Gastroesophageal sphincter (tissue), 3 donors: ENCODE data around the gene SCIN.

ENCODE experiments used
- CTCF ChIP-seq, 4 experiments: fragments of 200-600 bp in 2 of 4; fragments of 450-650 bp in 2 of 4; sonication (generic) in 1 of 4; IDR thresholded peaks; one replicate each; pipeline ENCODE4 v1.5.1; 2017 to 2019; ENCODE audit warnings: antibody characterized with exemption in 4 of 4, mild to moderate bottlenecking in 2 of 4, moderate library complexity in 2 of 4
- EP300 ChIP-seq: sonication (generic); formaldehyde crosslinking; IDR thresholded peaks from one replicate; pipeline ENCODE4 v1.6.1; 2017; ENCODE audit warnings: antibody characterized with exemption, mild to moderate bottlenecking
- POLR2A ChIP-seq, 2 donors: fragments of 450-650 bp; IDR thresholded peaks; one replicate each; pipeline ENCODE4 v1.6.1; 2017; ENCODE audit warnings: antibody characterized with exemption in 2 of 2, mild to moderate bottlenecking in 2 of 2, moderate library complexity in 1 of 2
- POLR2AphosphoS5 ChIP-seq: sonication (generic); formaldehyde crosslinking; IDR thresholded peaks from one replicate; pipeline ENCODE4 v1.6.1; 2017; ENCODE audit warnings: antibody characterized with exemption

GRCh38 chr7:12550956-12551355, 19.6 kb upstream of the SCIN start:
- TF ChIP-seq CTCF (IDR thresholded peaks at IDR 0.05): no peak
- no peak for TF ChIP-seq POLR2A (IDR thresholded peaks at IDR 0.05)
- TF ChIP-seq EP300: no peak
- TF ChIP-seq POLR2AphosphoS5: no peak
